Colon (tissue), 2 donors: Measurements from ENCODE around the gene PLAC1.

Experiments
- FAIRE-seq: peaks from 2 replicates; lab custom pipeline; 2012; peaks lifted over from hg19 to GRCh38; lab: Jason Lieb, UNC
- donor health status: control.
- donor health status: control.

The PLAC1 gene

GRCh38 chrX:134658002-134658759 lies at the start of gene PLAC1:
Gene PLAC1 (minus strand): TSS chrX:134658471. CDS start chrX:134566682, 91,789 bp downstream.
- no peak for FAIRE-seq

- no peak for FAIRE-seq
Observed at GRCh38 chrX:134706138-134706537, 47.9 kb upstream of the PLAC1 start.

- FAIRE-seq: no peak
Observed at GRCh38 chrX:134695999-134696398, 37.7 kb upstream of the PLAC1 start.

- FAIRE-seq: no peak
Observed at GRCh38 chrX:134694333-134695322, 36.4 kb upstream of the PLAC1 start.

- no peak for FAIRE-seq
Observed at GRCh38 chrX:134693644-134694043, 35.4 kb upstream of the PLAC1 start.

- FAIRE-seq: no peak
Observed at GRCh38 chrX:134692990-134693389, 34.7 kb upstream of the PLAC1 start.

GRCh38 chrX:134692233-134692632 lies 34.0 kb upstream of the PLAC1 start:
- FAIRE-seq: no peak

- no peak for FAIRE-seq
Observed at GRCh38 chrX:134691453-134691852, 33.2 kb upstream of the PLAC1 start.

- no peak for FAIRE-seq
Observed at GRCh38 chrX:134688839-134689238, 30.6 kb upstream of the PLAC1 start.

- no peak for FAIRE-seq
Observed at GRCh38 chrX:134688031-134688823, 30.0 kb upstream of the PLAC1 start.

GRCh38 chrX:134685668-134686067 lies 27.4 kb upstream of the PLAC1 start:
- no peak for FAIRE-seq

- FAIRE-seq: no peak
Observed at GRCh38 chrX:134684956-134685355, 26.7 kb upstream of the PLAC1 start.

- no peak for FAIRE-seq
Observed at GRCh38 chrX:134683351-134684005, 25.2 kb upstream of the PLAC1 start.

GRCh38 chrX:134682081-134682480 lies 23.8 kb upstream of the PLAC1 start:
- FAIRE-seq: no peak

GRCh38 chrX:134679644-134680043 lies 21.4 kb upstream of the PLAC1 start:
- FAIRE-seq: peak; percentile 43

GRCh38 chrX:134679221-134679620 lies 20.9 kb upstream of the PLAC1 start:
- no peak for FAIRE-seq

- no peak for FAIRE-seq
Observed at GRCh38 chrX:134677332-134677731, 19.1 kb upstream of the PLAC1 start.

GRCh38 chrX:134676436-134676835 lies 18.2 kb upstream of the PLAC1 start:
- FAIRE-seq: no peak

- no peak for FAIRE-seq
Observed at GRCh38 chrX:134673123-134673522, 14.9 kb upstream of the PLAC1 start.

GRCh38 chrX:134672101-134672500 lies 13.8 kb upstream of the PLAC1 start:
- FAIRE-seq: no peak

- no peak for FAIRE-seq
Observed at GRCh38 chrX:134671294-134671693, 13.0 kb upstream of the PLAC1 start.
